IMR-90 (cell line): ENCODE results near the gene PBOV1. TPM values are rescaled to one million over a fixed set of nuclear protein-coding genes. Genes with fewer than 3 reads are reported as not detected.

Source experiments
- ATAC-seq: fragments of 200-7000 bp; cut with Tn5 transposase; 2 replicates; pipeline ENCODE4 v1.9.1; 2020; ENCODE audit warnings: low read depth, mild to moderate bottlenecking, moderate library complexity
- BruUV-seq: library from RNA; stranded (reverse); fragments of 400-500 nt; replicated peaks from 2 replicates; lab custom pipeline; 2021; lab: Mats Ljungman, UMichigan
- CTCF ChIA-PET: fragments of 300-600 bp; formaldehyde crosslinking; extraction: SDS; loops from one replicate; lab custom pipeline; 2021; ENCODE audit warnings: antibody characterized with exemption; lab: Yijun Ruan, JAX
- POLR2A ChIA-PET: fragments of 300-600 bp; sonication (Branson Sonifier 250); formaldehyde crosslinking; loops from one replicate; lab custom pipeline; 2022; ENCODE audit warnings: antibody characterized with exemption; ENCODE audit not compliant: unreplicated experiment; lab: Charles Lee
- DNase-seq: peaks from one replicate; pipeline ENCODE4 v3.0.0; 2013
- H2AFZ ChIP-seq: replicated peaks from 2 replicates; pipeline ENCODE3; 2013; ENCODE audit warnings: low read length, mild to moderate bottlenecking; ENCODE audit not compliant: poor library complexity
- H2AK5ac ChIP-seq: 2 replicates; pipeline ENCODE4 v1.6.1; 2013; ENCODE audit warnings: low read depth, low read length, inconsistent platforms
- H2AK9ac ChIP-seq: replicated peaks from 2 replicates; pipeline ENCODE3; 2013; ENCODE audit warnings: mild to moderate bottlenecking, low read depth, low read length, moderate library complexity; ENCODE audit not compliant: poor library complexity
- H2BK120ac ChIP-seq: 2 replicates; pipeline ENCODE4 v1.6.1; 2013; ENCODE audit warnings: low read depth, low read length, inconsistent platforms
- H2BK15ac ChIP-seq: 3 replicates; pipeline ENCODE4 v1.6.1; 2013; ENCODE audit warnings: low read depth, low read length, inconsistent platforms
- H2BK20ac ChIP-seq: 2 replicates; pipeline ENCODE4 v1.6.1; 2013; ENCODE audit warnings: low read depth, mild to moderate bottlenecking, inconsistent platforms, low read length, moderate library complexity
- H2BK5ac ChIP-seq: 2 replicates; pipeline ENCODE4 v1.6.1; 2013; ENCODE audit warnings: mild to moderate bottlenecking, low read depth, low read length, inconsistent platforms; ENCODE audit not compliant: poor library complexity, severe bottlenecking
- H3K14ac ChIP-seq: replicated peaks from 2 replicates; pipeline ENCODE4 v1.6.1; 2013; ENCODE audit warnings: low read depth, low read length, inconsistent platforms
- H3K18ac ChIP-seq: 2 replicates; pipeline ENCODE4 v1.6.1; 2013; ENCODE audit warnings: low read depth, low read length, control low read depth
- H3K23ac ChIP-seq: 2 replicates; pipeline ENCODE4 v1.6.1; 2013; ENCODE audit warnings: low read depth, low read length, inconsistent platforms
- H3K27ac ChIP-seq: 2 replicates; pipeline ENCODE4 v1.5.1; 2013; ENCODE audit warnings: mild to moderate bottlenecking, control low read depth, low read length; ENCODE audit not compliant: insufficient read depth
- H3K27me3 ChIP-seq: 2 replicates; pipeline ENCODE4 v1.6.1; 2013; ENCODE audit warnings: low read length; ENCODE audit not compliant: control insufficient read depth, insufficient read depth
- H3K36me3 ChIP-seq: 2 replicates; pipeline ENCODE4 v1.6.1; 2013; ENCODE audit warnings: low read length, mixed read lengths; ENCODE audit not compliant: control insufficient read depth, insufficient read depth
- H3K4ac ChIP-seq: 2 replicates; pipeline ENCODE4 v1.6.1; 2013; ENCODE audit warnings: low read depth, low read length, inconsistent platforms
- H3K4me1 ChIP-seq: 2 replicates; pipeline ENCODE4 v1.6.1; 2013; ENCODE audit warnings: low read length, mixed read lengths; ENCODE audit not compliant: control insufficient read depth, insufficient read depth
- H3K4me2 ChIP-seq: 2 replicates; pipeline ENCODE4 v1.6.1; 2013; ENCODE audit warnings: low read depth, mild to moderate bottlenecking, control low read depth, low read length, moderate library complexity
- H3K4me3 ChIP-seq: 2 replicates; pipeline ENCODE4 v1.5.1; 2013; ENCODE audit warnings: low read depth, mild to moderate bottlenecking, control low read depth, low read length, moderate library complexity; ENCODE audit not compliant: insufficient read depth
- H3K56ac ChIP-seq: 2 replicates; pipeline ENCODE4 v1.6.1; 2013; ENCODE audit warnings: low read length, inconsistent platforms; ENCODE audit not compliant: insufficient read depth; ENCODE audit errors: extremely low read depth
- H3K79me1 ChIP-seq, 2 experiments: 2 replicates each; pipeline ENCODE4 v1.6.1; 2013; ENCODE audit warnings: low read length in 2 of 2, inconsistent platforms in 1 of 2, low read depth in 1 of 2
- H3K9ac ChIP-seq: 2 replicates; pipeline ENCODE4 v1.6.1; 2013; ENCODE audit warnings: low read depth, low read length, control low read depth
- H3K9me1 ChIP-seq: 2 replicates; pipeline ENCODE4 v1.6.1; 2013; ENCODE audit warnings: low read length, inconsistent platforms; ENCODE audit not compliant: insufficient read depth
- H3K9me3 ChIP-seq: 2 replicates; pipeline ENCODE4 v1.6.1; 2013; ENCODE audit warnings: low read length; ENCODE audit not compliant: control insufficient read depth, insufficient read depth
- H4K20me1 ChIP-seq: 2 replicates; pipeline ENCODE4 v1.6.1; 2013; ENCODE audit warnings: low read length, inconsistent platforms; ENCODE audit not compliant: insufficient read depth
- H4K5ac ChIP-seq: 2 replicates; pipeline ENCODE4 v1.6.1; 2013; ENCODE audit warnings: mild to moderate bottlenecking, low read depth, low read length, control low read depth
- H4K8ac ChIP-seq, 2 experiments: 2 replicates each; pipeline ENCODE4 v1.6.1; 2013; ENCODE audit warnings: low read depth in 2 of 2, low read length in 2 of 2, control low read depth in 1 of 2, inconsistent platforms in 1 of 2
- H4K91ac ChIP-seq: 2 replicates; pipeline ENCODE4 v1.6.1; 2013; ENCODE audit warnings: low read depth, low read length, inconsistent platforms; ENCODE audit not compliant: insufficient read depth
- BHLHE40 ChIP-seq: fragments of 150-350 bp; IDR thresholded peaks from 2 replicates; pipeline ENCODE4 v1.6.1; 2016; ENCODE audit warnings: mild to moderate bottlenecking, low read depth, low read length
- MAFK ChIP-seq: IDR thresholded peaks from 2 replicates; pipeline ENCODE4 v1.6.1; 2012; ENCODE audit warnings: low read depth, low read length, improper control_type of control experiment
- MXI1 ChIP-seq: IDR thresholded peaks from 2 replicates; pipeline ENCODE4 v1.6.1; 2012; ENCODE audit warnings: low read depth, mild to moderate bottlenecking, low read length, moderate library complexity, borderline replicate concordance
- RCOR1 ChIP-seq: IDR thresholded peaks from 2 replicates; pipeline ENCODE4 v1.6.1; 2012; ENCODE audit warnings: mild to moderate bottlenecking, low read length, improper control_type of control experiment; ENCODE audit not compliant: insufficient replicate concordance
- USF2 ChIP-seq: fragments of 150-350 bp; IDR thresholded peaks from 2 replicates; pipeline ENCODE4 v1.6.1; 2017; ENCODE audit warnings: mild to moderate bottlenecking, antibody characterized with exemption, low read length, low read depth
- dilution Hi-C: fragments of 300-500 bp; cut with HindIII; formaldehyde crosslinking; loops from one replicate; pipeline ENCODE4 v1.14.3; 2018; ENCODE audit warnings: low sequenced_read_pairs; ENCODE audit not compliant: unreplicated experiment
- in situ Hi-C: fragments of 300-500 bp; cut with MboI; formaldehyde crosslinking; loops from 3 replicates; pipeline ENCODE4 v1.14.3; 2019; ENCODE audit warnings: low sequenced_read_pairs, inconsistent platforms, mixed read lengths
- intact Hi-C: fragments of 100-400 bp; cut with micrococcal nuclease; formaldehyde crosslinking; loops from 2 replicates; pipeline ENCODE4 v1.10.0; 2022
- polyA plus RNA-seq, 3 experiments: library from polyadenylated mRNA; depleted of rRNA; stranded (reverse); fragments of >200 nt; gene quantifications; 2 replicates each; pipeline ENCODE4 v1.2.3, GENCODE V29; 2012; ENCODE audit warnings: low replicate concordance in 1 of 3
- total RNA-seq: library from RNA; depleted of rRNA; stranded (reverse); fragments of >200 nt; gene quantifications from 2 replicates; pipeline ENCODE4 v1.2.3, GENCODE V29; 2012

The PBOV1 gene
- total and polyA plus RNA-seq, 2 of the 4 experiments (the other 2 are of a cell fraction): not detected

DNA sequence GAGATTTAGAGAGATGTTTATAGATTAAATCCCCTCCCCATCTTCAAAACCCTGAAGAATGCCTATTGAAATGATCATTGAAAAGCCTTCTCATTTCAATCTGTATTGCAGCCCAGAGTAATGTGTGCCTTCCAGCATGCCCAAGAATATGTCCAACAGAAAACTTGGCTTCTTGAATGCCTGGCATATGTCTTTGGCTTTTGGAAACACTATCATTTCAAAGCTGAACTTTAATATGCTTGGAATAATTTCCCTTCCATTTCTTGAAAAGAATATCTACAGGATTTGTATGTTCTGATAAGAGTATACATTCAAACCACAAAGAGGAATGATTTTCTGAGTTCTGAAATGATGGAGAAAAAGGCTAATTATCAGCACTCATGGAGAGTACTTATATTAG is 11.9 kb upstream of the PBOV1 start:
- H2AK5ac ChIP-seq: no peak overlapping the region
- no peaks in the 10 kb centered on the region for H3K36me3 ChIP-seq
- H3K4ac ChIP-seq: no peak overlapping the region

More for the DNA sequence above, 11.9 kb upstream of the PBOV1 start:
- Histone ChIP-seq H3K4me2 (no peak overlapping the region), H3K9ac (no peak overlapping the region), H2AK9ac (no peak overlapping the region), H3K4me3 (no peak overlapping the region), H3K9me1 (0 out of 2 replicates have a peak, but pooled peaks cover 3% of the 10 kb centered on the region), H2BK120ac (no peak overlapping the region), H2BK5ac (no peak overlapping the region), H3K18ac (no peak overlapping the region), H3K23ac (no peak overlapping the region), H2BK15ac (no peak overlapping the region), H2AFZ (no peak overlapping the region), H4K91ac (no peak overlapping the region), H4K20me1 (no peaks in the 10 kb centered on the region), H3K56ac (no peak overlapping the region), H4K8ac (no peak overlapping the region), H3K14ac (no peak overlapping the region), H3K4me1 (no peaks in the 10 kb centered on the region), H3K9me3 (no peaks in the 10 kb centered on the region), H3K79me1 (no peaks in the 10 kb centered on the region), H3K27me3 (peaks cover 7% of the 10 kb centered on the region), H2BK20ac (no peak overlapping the region), H4K5ac (no peak overlapping the region), H3K27ac (no peak overlapping the region)
- dilution Hi-C loops (no loop called here), in situ Hi-C loops (no loop called here), intact Hi-C loops (no loop called here)
- ChIA-PET CTCF (no interaction called here), POLR2A (no interaction called here)
- TF ChIP-seq BHLHE40 (no peak), MAFK (no peak), MXI1 (no peak), USF2 (no peak), RCOR1 (no peak)
- no peak for ATAC-seq
- no TSS peak for BruUV-seq
- DNase-seq: no peak
